ENCODE data around the gene SLAMF8.
A peak's percentile ranks its signal among the peaks of the same experiment; 100 is the strongest.

The SLAMF8 gene

DNA sequence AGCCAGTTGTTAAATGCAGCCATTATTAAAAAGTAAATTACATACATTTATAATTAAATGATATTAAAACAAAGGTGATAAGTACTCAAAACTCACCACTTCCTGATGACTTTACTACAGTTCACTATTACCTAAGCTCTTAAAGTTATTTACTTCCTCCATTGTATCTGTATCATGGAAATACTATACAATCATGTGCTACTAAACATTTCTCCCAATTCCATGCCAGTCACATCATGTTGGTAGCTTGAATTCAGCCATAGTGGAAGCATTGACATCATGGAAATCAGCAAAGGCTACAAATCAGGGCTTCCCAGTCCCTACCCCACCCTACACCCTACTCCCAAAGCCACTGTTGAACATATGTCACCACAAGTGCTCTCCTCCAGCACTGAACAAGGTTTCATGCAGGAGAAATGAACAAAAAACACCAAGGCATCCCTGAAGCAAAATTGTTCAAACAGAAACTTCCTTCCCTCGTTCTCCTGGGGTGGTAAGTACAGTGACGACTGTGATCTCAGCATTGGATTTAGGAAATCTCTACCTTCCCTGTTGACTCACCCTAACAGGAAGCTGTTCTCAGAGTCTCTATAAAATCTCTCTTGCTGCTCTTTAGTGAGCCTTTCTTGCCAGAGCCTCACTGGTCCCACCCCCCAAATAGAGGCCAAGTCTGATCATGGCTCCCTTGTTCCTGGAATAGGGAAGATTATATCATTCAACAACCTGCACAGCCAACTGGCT, 23.1 kb downstream of the SLAMF8 start:
- DNase-seq = no peak

- no peak for DNase-seq
Observed at GRCh38 chr1:159851407-159851806, 24.7 kb downstream of the SLAMF8 start.

- DNase-seq = peak; percentile 50
Observed at GRCh38 chr1:159853417-159854115, 26.9 kb downstream of the SLAMF8 start.

GRCh38 chr1:159854116-159854692, 27.5 kb downstream of the SLAMF8 start:
- peak; percentile 52 for DNase-seq

DNA sequence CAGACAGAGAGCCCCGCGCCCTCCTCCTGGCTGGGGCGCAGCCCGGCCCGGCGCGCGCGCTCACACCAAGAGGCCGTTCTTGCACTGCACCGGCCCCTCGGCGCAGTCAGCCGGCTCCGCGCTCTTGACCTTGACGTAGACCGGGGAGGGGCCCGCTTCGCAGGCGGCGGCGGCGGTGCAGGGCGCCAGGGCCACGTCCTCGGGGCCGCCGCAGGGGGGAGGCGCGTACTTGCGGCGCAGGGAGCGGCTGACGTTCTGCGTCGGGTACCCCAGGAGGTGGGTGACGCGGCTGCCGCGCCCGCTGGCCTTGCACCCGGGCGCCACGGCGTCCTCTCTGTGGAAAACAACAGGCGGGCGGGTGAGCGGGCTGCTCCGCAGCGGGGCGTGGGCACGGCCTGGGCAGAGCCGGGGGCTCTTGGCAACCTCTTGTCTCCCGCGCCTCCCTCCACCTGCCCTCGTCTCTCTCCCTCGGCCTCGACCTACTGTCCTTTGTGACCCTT, 28.1 kb downstream of the SLAMF8 start:
- peak; percentile 61 for DNase-seq

DNA sequence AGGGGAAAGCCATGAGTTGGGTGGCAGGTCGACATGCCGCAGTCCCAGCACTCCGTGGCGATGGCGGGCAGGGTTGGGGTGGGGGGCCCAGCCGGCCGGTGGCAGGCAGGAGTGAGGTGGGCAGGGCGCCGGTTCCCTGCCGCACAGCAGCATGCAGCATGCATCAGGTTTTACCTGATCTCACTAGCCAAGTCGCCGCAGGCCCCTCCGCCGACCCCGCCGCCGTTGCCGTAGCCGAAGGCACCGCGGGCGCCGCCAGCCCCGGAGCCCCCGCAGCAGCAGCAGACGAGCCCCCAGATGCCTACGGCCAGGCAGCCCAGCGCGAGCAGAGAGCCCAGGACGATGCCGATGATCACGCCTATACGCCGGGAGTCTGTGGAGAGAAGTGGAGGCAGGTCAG, 29.0 kb downstream of the SLAMF8 start:
- no peak for DNase-seq

- DNase-seq = no peak
Observed at GRCh38 chr1:159856576-159856975, 29.9 kb downstream of the SLAMF8 start.

DNA sequence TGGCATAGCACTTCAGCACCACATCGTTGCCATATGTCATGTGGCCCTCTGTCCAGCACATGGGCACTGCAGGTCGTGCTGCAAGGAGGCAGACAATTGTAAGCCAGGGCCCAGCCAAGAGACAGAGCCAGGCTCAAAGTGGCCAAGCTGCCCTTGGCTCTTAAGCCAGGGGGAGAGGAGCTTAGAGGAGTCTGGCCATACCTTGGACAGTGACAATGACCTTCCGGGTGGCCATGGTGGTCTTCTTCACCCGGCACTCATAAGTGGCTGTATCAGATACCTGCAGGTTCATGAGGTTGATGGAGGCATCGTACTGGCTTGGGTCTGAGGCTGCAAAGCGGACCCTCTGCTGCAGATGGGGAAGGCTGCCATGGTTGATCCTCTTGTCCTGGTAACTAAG, 31.2 kb downstream of the SLAMF8 start:
- DNase-seq = no peak

DNA sequence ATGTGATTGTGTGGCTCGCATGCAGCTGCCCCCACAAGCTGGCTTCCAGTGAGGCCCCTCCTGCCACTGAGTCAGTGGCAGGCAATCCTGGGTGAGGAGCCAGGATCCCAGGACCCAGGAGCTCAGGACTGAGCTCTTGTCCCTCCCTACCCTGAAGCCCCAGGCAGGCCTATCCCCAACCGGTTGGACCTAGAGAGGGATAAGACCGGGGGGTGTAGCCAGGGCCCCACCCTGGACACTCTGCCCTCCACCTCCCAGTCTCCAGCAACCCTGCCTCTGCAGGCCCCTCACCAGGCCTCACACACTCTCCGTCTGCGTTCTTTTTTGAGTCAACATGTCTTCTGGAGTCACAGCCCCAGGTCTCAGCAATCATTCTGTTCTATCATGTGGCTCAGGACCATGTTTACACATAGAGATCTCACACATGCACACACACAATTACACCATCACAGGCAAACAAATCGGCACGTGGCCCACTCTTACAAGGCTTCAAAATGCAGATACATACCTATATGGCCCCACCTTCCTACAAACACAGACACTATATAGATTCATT, 33.2 kb downstream of the SLAMF8 start:
- no peak for DNase-seq

GRCh38 chr1:159860456-159860855, 33.8 kb downstream of the SLAMF8 start:
- no peak for DNase-seq

DNA sequence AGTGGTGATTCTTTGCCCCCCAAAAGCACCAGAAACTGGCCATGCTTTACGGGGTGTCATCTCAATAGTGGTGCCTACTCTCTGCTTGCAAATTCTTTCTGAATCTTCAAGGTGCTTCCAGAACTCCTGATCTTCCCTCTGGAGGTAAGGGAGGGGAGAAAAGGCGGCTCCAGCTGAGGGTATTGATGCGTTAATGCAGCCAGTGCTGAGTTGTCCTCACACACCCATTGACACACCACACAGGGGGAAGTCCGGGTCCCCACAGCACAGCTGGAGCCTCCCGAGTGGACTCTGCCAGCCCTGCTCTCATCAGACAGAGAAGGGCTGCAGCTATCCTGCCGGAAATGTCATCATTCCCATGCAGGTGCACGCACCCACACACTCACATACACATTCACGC, 34.5 kb downstream of the SLAMF8 start:
- no peak for DNase-seq

DNA sequence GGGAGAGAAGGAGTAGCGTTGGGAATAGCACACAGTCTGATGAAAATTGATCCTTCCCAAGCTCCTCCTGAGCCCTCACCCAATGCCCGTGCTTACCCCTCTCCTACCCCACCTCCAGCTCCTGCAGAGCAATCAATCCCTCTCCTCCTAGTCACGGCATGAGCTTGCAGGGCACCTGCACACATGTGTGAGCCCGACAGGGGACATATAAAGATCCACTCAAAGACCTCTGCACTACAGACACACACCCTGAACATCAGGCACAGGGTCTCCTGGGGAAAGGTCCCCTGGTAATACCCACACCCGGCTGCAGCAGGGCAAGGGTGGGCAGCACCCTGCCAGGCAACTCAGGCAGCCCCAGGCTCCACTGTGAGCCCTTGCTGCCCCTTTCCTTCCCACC, 35.4 kb downstream of the SLAMF8 start:
- no peak for DNase-seq

GRCh38 chr1:159862557-159862956, 35.9 kb downstream of the SLAMF8 start, which contains the start of gene VSIG8:
Gene VSIG8, minus strand, starts transcription at chr1:159862657. Its CDS starts 136 bp downstream, at chr1:159862521.
- DNase-seq = no peak

DNA sequence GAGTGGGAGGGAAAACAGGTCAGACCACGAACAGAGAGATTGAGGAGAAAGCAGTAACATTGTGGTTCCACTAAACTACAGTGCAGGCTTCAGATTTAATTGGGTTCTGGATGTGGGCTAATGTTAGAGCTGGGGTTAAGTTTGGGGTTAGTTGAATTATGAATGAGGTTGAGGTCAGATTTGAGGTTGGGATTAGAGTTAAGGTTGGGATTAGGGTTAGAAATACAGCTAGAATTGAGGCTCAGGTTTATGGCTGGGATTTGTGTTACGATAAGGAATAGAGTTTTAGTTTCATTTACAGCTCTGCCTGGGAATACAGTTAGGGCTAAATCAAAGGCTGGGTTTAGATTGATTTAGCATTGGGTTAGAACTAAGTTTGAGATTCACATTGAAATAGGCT, 37.6 kb downstream of the SLAMF8 start:
- no peak for DNase-seq

DNA sequence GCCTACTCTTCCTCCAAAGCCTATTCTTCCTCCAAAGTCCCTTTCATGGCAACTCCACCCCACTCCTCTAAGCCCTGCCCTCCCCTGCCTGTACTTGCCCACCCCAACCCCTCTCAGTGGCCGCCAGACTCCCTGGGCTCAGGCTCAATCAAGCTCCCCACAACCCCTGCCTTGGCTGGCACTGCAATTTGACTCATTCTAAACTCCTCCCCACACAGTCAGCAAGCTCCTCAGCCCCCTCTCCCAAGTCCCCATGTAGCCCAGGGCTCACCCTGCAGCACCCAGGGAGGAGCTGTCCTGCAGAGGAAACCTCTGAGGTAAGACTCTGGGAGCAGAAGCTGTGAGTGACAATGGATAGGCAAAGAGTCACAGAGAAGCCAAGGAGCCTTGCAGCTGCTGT, 39.4 kb downstream of the SLAMF8 start:
- no peak for DNase-seq

DNA sequence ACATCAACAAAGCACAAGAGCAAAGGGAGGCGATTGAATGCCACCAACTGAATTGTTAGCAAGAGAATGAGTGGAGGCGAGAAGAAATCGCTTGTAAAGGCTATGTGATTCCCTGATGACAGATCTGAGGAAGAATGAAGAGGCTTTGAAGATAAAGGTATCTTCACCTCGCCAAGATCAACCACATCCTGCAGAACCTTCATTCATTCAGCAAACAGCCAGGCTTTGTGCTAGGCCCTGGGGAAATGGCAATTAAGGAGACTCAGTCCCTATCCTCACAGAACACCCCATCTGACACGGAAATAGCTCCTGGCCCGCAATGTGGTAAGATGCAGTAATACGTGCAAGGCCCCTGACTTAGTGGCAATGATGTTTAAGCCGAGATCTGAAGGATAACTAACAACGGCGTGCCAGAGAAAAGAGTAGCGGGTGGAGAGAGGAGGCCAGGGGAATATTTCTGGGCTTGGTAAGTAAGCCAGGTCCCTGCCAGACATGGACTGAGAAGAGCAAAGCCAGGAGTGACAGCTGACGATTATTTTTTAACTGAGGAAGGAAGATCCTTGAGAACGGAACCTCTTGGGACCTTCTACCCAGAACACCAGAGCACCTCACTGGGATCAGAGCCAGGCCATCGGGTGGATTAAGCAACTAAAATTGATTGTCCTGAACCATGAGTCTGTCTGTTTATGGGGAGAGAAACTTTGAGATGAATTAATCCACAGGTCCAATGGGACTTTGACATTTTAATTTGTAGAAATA, 40.4 kb downstream of the SLAMF8 start:
- no peak for DNase-seq

DNA sequence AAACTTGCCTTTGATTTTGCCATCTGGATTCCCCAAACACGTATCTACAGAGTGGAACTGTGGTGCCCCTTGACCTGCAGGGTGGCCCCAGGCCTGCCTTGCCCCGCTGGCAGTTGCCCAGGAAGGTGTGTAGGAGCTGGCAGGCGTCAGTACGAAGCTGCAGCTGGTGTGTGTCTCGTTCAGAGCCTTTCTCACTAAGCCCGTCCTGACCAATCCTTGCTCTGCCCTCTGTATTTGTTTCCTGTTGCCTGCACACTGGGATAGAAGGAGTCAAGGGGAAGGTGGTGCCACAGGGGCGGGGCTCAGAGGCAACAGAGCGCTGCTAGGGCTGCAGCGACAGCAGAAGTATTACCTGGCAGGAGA, 41.0 kb downstream of the SLAMF8 start:
- DNase-seq = peak; percentile 91

GRCh38 chr1:159868766-159869165, 42.1 kb downstream of the SLAMF8 start:
- no peak for DNase-seq

- no peak for DNase-seq
Observed at GRCh38 chr1:159869173-159869572, 42.5 kb downstream of the SLAMF8 start.

DNA sequence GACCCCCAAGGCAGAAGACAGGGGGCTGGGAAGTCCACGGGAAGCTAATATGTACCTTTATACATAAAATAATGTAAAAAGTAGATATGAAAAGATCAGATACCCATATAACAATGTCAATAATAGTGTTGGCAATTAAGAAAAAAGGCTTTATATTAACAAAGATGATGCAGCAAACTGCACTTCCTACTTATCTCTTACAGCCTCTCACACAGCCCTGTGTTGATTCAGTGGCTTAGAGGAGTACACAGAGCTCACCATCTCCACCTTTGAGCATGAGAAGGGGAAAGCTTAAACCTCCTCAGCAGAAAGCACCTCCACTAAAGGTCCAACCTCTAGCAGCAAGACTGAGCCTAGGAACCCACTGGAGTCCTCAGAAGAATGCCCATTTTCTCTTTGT, 42.9 kb downstream of the SLAMF8 start:
- DNase-seq = no peak

GRCh38 chr1:159870704-159871103, 44.0 kb downstream of the SLAMF8 start:
- no peak for DNase-seq

DNA sequence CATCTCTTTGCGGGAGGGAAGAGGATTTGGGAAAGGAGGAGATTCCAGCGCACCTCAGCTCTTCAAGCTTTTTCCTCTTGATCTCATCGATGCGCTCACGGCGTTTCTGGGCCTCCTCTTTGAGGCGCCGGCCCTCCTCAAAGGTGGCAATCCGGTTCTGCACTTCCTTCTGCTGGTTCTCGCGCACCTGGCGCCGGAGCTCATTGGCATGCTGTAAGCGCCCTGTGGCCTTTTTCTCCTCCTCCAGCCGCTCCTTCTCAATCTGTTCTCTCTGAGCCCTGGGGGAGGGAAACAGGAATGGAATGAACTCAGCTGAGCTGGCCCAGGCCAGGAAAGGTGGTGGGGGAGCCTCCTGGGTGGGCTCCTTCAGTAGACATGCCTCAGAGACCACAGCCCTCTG, 46.2 kb downstream of the SLAMF8 start:
- no peak for DNase-seq

GRCh38 chr1:159873530-159874143, 47.0 kb downstream of the SLAMF8 start:
- DNase-seq = no peak

Measured in NCI-H1092 treated with DMSO at 0.1 percent for 48 hours (cell line).